GM23338 (cell line): Measurements from ENCODE around the gene OSGEPL1. TPM values are rescaled to one million over a fixed set of nuclear protein-coding genes. Genes with fewer than 3 reads are reported as not detected.

Experiments used
- ATAC-seq: fragments of 200-7000 bp; cut with Tn5 transposase; 3 replicates; pipeline ENCODE4 v1.9.1; 2020
- DNase-seq: peaks from one replicate; pipeline ENCODE4 v3.0.0-alpha.2; 2015; ENCODE audit warnings: low spot score
- H2AFZ ChIP-seq: fragments of 200-600 bp; sonication (generic); 2 replicates; pipeline ENCODE4 v1.8.0; 2016; ENCODE audit warnings: antibody characterized with exemption, mild to moderate bottlenecking, moderate library complexity
- H3F3A ChIP-seq: fragments of 200-600 bp; sonication (generic); replicated peaks from 2 replicates; pipeline ENCODE4 v1.8.0; 2017; ENCODE audit warnings: antibody characterized with exemption, mixed run types, low read depth
- H3K27ac ChIP-seq: fragments of 200-600 bp; sonication (generic); 2 replicates; pipeline ENCODE4 v1.6.1; 2016; ENCODE audit warnings: low read depth
- H3K27me3 ChIP-seq: fragments of 200-600 bp; sonication (generic); 2 replicates; pipeline ENCODE4 v1.8.0; 2016; ENCODE audit warnings: mild to moderate bottlenecking, mixed run types, moderate library complexity; ENCODE audit not compliant: insufficient read depth
- H3K36me3 ChIP-seq: fragments of 200-600 bp; sonication (generic); 2 replicates; pipeline ENCODE4 v1.8.0; 2016; ENCODE audit warnings: mild to moderate bottlenecking; ENCODE audit not compliant: insufficient read depth
- H3K4me1 ChIP-seq: fragments of 200-600 bp; sonication (generic); 2 replicates; pipeline ENCODE4 v1.8.0; 2016; ENCODE audit warnings: mild to moderate bottlenecking, moderate library complexity; ENCODE audit not compliant: insufficient read depth
- H3K4me2 ChIP-seq: fragments of 200-600 bp; sonication (generic); 2 replicates; pipeline ENCODE4 v1.7.1; 2017; ENCODE audit warnings: mixed run types
- H3K4me3 ChIP-seq: fragments of 200-600 bp; sonication (generic); 2 replicates; pipeline ENCODE4 v1.6.1; 2016; ENCODE audit warnings: mixed run types
- H3K79me2 ChIP-seq: fragments of 200-600 bp; sonication (generic); replicated peaks from 2 replicates; pipeline ENCODE4 v1.8.0; 2017; ENCODE audit warnings: mild to moderate bottlenecking; ENCODE audit not compliant: insufficient read depth
- H3K9me2 ChIP-seq: fragments of 200-600 bp; sonication (generic); 2 replicates; pipeline ENCODE4 v1.8.0; 2017; ENCODE audit not compliant: insufficient read depth
- H4K20me1 ChIP-seq: fragments of 200-600 bp; sonication (generic); replicated peaks from 2 replicates; pipeline ENCODE4 v1.8.0; 2017; ENCODE audit warnings: mild to moderate bottlenecking; ENCODE audit not compliant: insufficient read depth
- H3K27ac Mint-ChIP-seq: 2 replicates; pipeline ENCODE4 v1.8.0; 2020; ENCODE audit warnings: inconsistent platforms, mild to moderate bottlenecking, moderate library complexity, mixed read lengths
- H3K27me3 Mint-ChIP-seq: 3 replicates; pipeline ENCODE4 v1.8.0; 2022; ENCODE audit warnings: low read depth, mild to moderate bottlenecking, moderate library complexity, mixed read lengths, inconsistent platforms; ENCODE audit not compliant: insufficient read depth, poor library complexity
- H3K36me3 Mint-ChIP-seq: 3 replicates; pipeline ENCODE4 v1.8.0; 2021; ENCODE audit warnings: low read depth, mild to moderate bottlenecking, inconsistent platforms, moderate library complexity, mixed read lengths
- H3K4me1 Mint-ChIP-seq: 3 replicates; pipeline ENCODE4 v1.8.0; 2020; ENCODE audit warnings: mild to moderate bottlenecking, inconsistent platforms, mixed read lengths
- H3K4me3 Mint-ChIP-seq: 3 replicates; pipeline ENCODE4 v1.8.0; 2021; ENCODE audit warnings: moderate library complexity, mild to moderate bottlenecking, inconsistent platforms, mixed read lengths
- H3K9me3 Mint-ChIP-seq: 3 replicates; pipeline ENCODE4 v1.8.0; 2020; ENCODE audit warnings: moderate library complexity, mild to moderate bottlenecking, inconsistent platforms, mixed read lengths
- CTCF ChIP-seq, 2 experiments: fragments of 200-600 bp in 1 of 2; sonication (generic) in 1 of 2; conservative IDR thresholded peaks; 2 replicates each; pipeline versions ENCODE4 v1.5.1 to v1.6.1; 2016 to 2017; ENCODE audit warnings: antibody characterized with exemption in 2 of 2, low read depth in 2 of 2, mild to moderate bottlenecking in 2 of 2, moderate library complexity in 1 of 2
- ETS1 ChIP-seq: IDR thresholded peaks from 2 replicates; pipeline ENCODE4 v1.6.1; 2016; ENCODE audit warnings: antibody characterized with exemption
- EZH2 ChIP-seq: fragments of 200-600 bp; sonication (generic); IDR thresholded peaks from one replicate; pipeline ENCODE4 v1.8.0; 2017; ENCODE audit warnings: antibody characterized with exemption, mild to moderate bottlenecking, low read depth; ENCODE audit not compliant: unreplicated experiment
- EZH2phosphoT487 ChIP-seq: fragments of 200-600 bp; sonication (generic); IDR thresholded peaks from one replicate; pipeline ENCODE4 v1.8.1; 2018; ENCODE audit warnings: antibody characterized with exemption; ENCODE audit not compliant: unreplicated experiment
- JUNB ChIP-seq: IDR thresholded peaks from one replicate; pipeline ENCODE4 v1.6.1; 2016; ENCODE audit warnings: antibody characterized with exemption; ENCODE audit not compliant: unreplicated experiment
- NANOG ChIP-seq: IDR thresholded peaks from 2 replicates; pipeline ENCODE4 v1.6.1; 2016; ENCODE audit warnings: antibody characterized with exemption, borderline replicate concordance
- POLR2AphosphoS5 ChIP-seq: IDR thresholded peaks from 2 replicates; pipeline ENCODE4 v1.6.1; 2016; ENCODE audit warnings: antibody characterized with exemption, low read depth
- REST ChIP-seq: IDR thresholded peaks from one replicate; pipeline ENCODE4 v1.6.1; 2018; ENCODE audit warnings: antibody characterized with exemption; ENCODE audit not compliant: unreplicated experiment
- STAT1 ChIP-seq: IDR thresholded peaks from one replicate; pipeline ENCODE4 v1.6.1; 2016; ENCODE audit warnings: antibody characterized with exemption; ENCODE audit not compliant: unreplicated experiment
- ZNF114 ChIP-seq: fragments of 250-450 bp; sonication (Bioruptor Pico); IDR thresholded peaks from 2 replicates; pipeline ENCODE4 v1.5.0; 2020; ENCODE audit warnings: mild to moderate bottlenecking, moderate library complexity
- ZNF331 ChIP-seq: fragments of 250-450 bp; sonication (Bioruptor Pico); IDR thresholded peaks from 2 replicates; pipeline ENCODE4 v1.5.0; 2020; ENCODE audit warnings: low read depth, mild to moderate bottlenecking, moderate library complexity
- ZNF462 ChIP-seq: fragments of 250-450 bp; sonication (Bioruptor Pico); IDR thresholded peaks from 2 replicates; pipeline ENCODE4 v1.5.0; 2020; ENCODE audit warnings: mild to moderate bottlenecking, moderate library complexity
- polyA plus RNA-seq: library from polyadenylated mRNA; unstranded; fragments of >200 nt; fragmentation: Nextera tagmentation; extraction: Ambion mirVana; gene quantifications from 2 replicates; pipeline ENCODE4 v1.2.1, GENCODE V29; 2016
- total RNA-seq: library from RNA; depleted of rRNA; stranded (reverse); fragments of >200 nt; shearing (Covaris generic); gene quantifications from 2 replicates; pipeline ENCODE4 v1.2.3, GENCODE V29; 2014

OSGEPL1 gene
- total and polyA plus RNA-seq, 2 experiments from 2014 or later = 19.6 to 23.1 TPM

GRCh38 chr2:189700681-189701080, 61.9 kb downstream of the OSGEPL1 start:
- Mint-ChIP-seq H3K27me3 (no peaks in the 10 kb centered on the region), H3K4me1 (peaks cover 3% of the 10 kb centered on the region; the same call in 2 of the 3 replicates), H3K27ac (no peak overlapping the region), H3K36me3 (no peaks in the 10 kb centered on the region), H3K9me3 (no peaks in the 10 kb centered on the region), H3K4me3 (no peak overlapping the region)
- TF ChIP-seq POLR2AphosphoS5 = no peak
- TF ChIP-seq ZNF462 (CRISPR knock-in tag) = no peak
- no peak for TF ChIP-seq JUNB
- TF ChIP-seq CTCF (conservative IDR thresholded peaks at IDR 0.05; ENCODE audit: low read depth in 2 of 2) = no peak
- no peak for TF ChIP-seq REST
- TF ChIP-seq ZNF331 = no peak
- TF ChIP-seq EZH2 = no peak
- TF ChIP-seq ZNF114 (CRISPR knock-in tag) = no peak
- no peak for TF ChIP-seq EZH2phosphoT487
- TF ChIP-seq ETS1 = no peak
- no peak for TF ChIP-seq STAT1
- no peak for TF ChIP-seq NANOG
- Histone ChIP-seq H3K9me2 (no peaks in the 10 kb centered on the region), H3K4me1 (no peaks in the 10 kb centered on the region), H4K20me1 (no peaks in the 10 kb centered on the region), H3K27me3 (no peaks in the 10 kb centered on the region), H3K79me2 (no peaks in the 10 kb centered on the region), H3K36me3 (no peaks in the 10 kb centered on the region), H3K4me2 (no peak overlapping the region), H3K27ac (no peak overlapping the region), H3F3A (no peaks in the 10 kb centered on the region), H3K4me3 (no peak overlapping the region), H2AFZ (no peak overlapping the region)
- ATAC-seq = no peak
- no peak for DNase-seq
